Transverse colon (tissue), 3 donors: ENCODE results near the gene SMAD6.

Source experiments
- EP300 ChIP-seq: sonication (generic); formaldehyde crosslinking; IDR thresholded peaks from one replicate; pipeline ENCODE4 v1.6.1; 2017; ENCODE audit warnings: antibody characterized with exemption, low read depth
- POLR2AphosphoS5 ChIP-seq, 3 donors: sonication (generic); formaldehyde crosslinking; IDR thresholded peaks; one replicate each; pipeline ENCODE4 v1.6.1; 2016; ENCODE audit warnings: antibody characterized with exemption in 3 of 3

- TF ChIP-seq POLR2AphosphoS5 (IDR thresholded peaks at IDR 0.05), result no peak
- no peak for TF ChIP-seq EP300
Observed at GRCh38 chr15:66756295-66756694, 54.3 kb downstream of the SMAD6 start.
